OCI-LY1 (cell line): ENCODE data around the gene ARHGAP24.

ENCODE experiments used
- H2AFZ ChIP-seq: fragments of 200-600 bp; sonication (generic), shearing (Covaris generic); 2 replicates; pipeline ENCODE4 v1.6.0; 2014; ENCODE audit warnings: antibody characterized with exemption, mild to moderate bottlenecking, low read length
- H3F3A ChIP-seq: fragments of 200-600 bp; sonication (generic), shearing (Covaris generic); 2 replicates; pipeline ENCODE4 v1.6.0; 2014; ENCODE audit warnings: mild to moderate bottlenecking, antibody characterized with exemption, low read length, moderate library complexity; ENCODE audit not compliant: insufficient read depth
- H3K27ac ChIP-seq: fragments of 200-600 bp; sonication (generic); 2 replicates; pipeline ENCODE4 v1.5.1; 2014; ENCODE audit warnings: low read length, mixed run types, mild to moderate bottlenecking, low read depth; ENCODE audit not compliant: poor library complexity, severe bottlenecking
- H3K27me3 ChIP-seq: fragments of 200-600 bp; sonication (generic); 2 replicates; pipeline ENCODE4 v1.6.0; 2014; ENCODE audit warnings: antibody characterized with exemption, mild to moderate bottlenecking, low read length, moderate library complexity; ENCODE audit not compliant: insufficient read depth
- H3K36me3 ChIP-seq: fragments of 200-600 bp; sonication (generic); 2 replicates; pipeline ENCODE4 v1.6.1; 2014; ENCODE audit warnings: mild to moderate bottlenecking, antibody characterized with exemption, low read length, moderate library complexity, mixed read lengths; ENCODE audit not compliant: insufficient read depth
- H3K4me1 ChIP-seq: fragments of 200-600 bp; sonication (generic); 2 replicates; pipeline ENCODE4 v1.5.1; 2014; ENCODE audit warnings: mild to moderate bottlenecking, low read length, moderate library complexity; ENCODE audit not compliant: insufficient read depth, severe bottlenecking
- H3K4me2 ChIP-seq: fragments of 200-600 bp; sonication (generic), shearing (Covaris generic); 2 replicates; pipeline ENCODE4 v1.6.1; 2014; ENCODE audit warnings: low read length
- H3K4me3 ChIP-seq: fragments of 200-600 bp; sonication (generic); 2 replicates; pipeline ENCODE4 v1.5.1; 2014; ENCODE audit warnings: low read length, low read depth, mild to moderate bottlenecking, mixed read lengths; ENCODE audit not compliant: poor library complexity, severe bottlenecking
- H3K79me2 ChIP-seq: fragments of 200-600 bp; shearing (Covaris generic); 2 replicates; pipeline ENCODE4 v1.6.1; 2016; ENCODE audit warnings: mixed run types, low read length, mixed read lengths; ENCODE audit not compliant: insufficient read depth
- H3K9ac ChIP-seq: fragments of 200-600 bp; sonication (generic), shearing (Covaris generic); 2 replicates; pipeline ENCODE4 v1.6.1; 2014; ENCODE audit warnings: mild to moderate bottlenecking, low read length, mixed read lengths
- H3K9me2 ChIP-seq: fragments of 200-600 bp; sonication (generic), shearing (Covaris generic); 2 replicates; pipeline ENCODE4 v1.6.1; 2014; ENCODE audit warnings: low read depth, mild to moderate bottlenecking, low read length, mixed read lengths
- H3K9me3 ChIP-seq: fragments of 200-600 bp; shearing (Covaris generic); 2 replicates; pipeline ENCODE4 v1.6.1; 2014; ENCODE audit warnings: low read length, mixed read lengths
- H4K20me1 ChIP-seq: fragments of 200-600 bp; sonication (generic), shearing (Covaris generic); 2 replicates; pipeline ENCODE4 v1.6.0; 2016; ENCODE audit warnings: mild to moderate bottlenecking, low read length; ENCODE audit not compliant: insufficient read depth
- CTCF ChIP-seq: fragments of 200-600 bp; sonication (generic), shearing (Covaris generic); IDR thresholded peaks from 2 replicates; pipeline ENCODE4 v1.5.1; 2017; ENCODE audit warnings: mild to moderate bottlenecking, antibody characterized with exemption, low read length, moderate library complexity, mixed read lengths
- EZH2 ChIP-seq: fragments of 200-600 bp; sonication (generic), shearing (Covaris generic); IDR thresholded peaks from 2 replicates; pipeline ENCODE4 v1.8.0; 2017; ENCODE audit warnings: borderline replicate concordance, mixed run types, mild to moderate bottlenecking, antibody characterized with exemption, low read length, moderate library complexity, mixed read lengths

ARHGAP24 gene

GRCh38 chr4:86004030-86004429, 529.1 kb downstream of the ARHGAP24 start:
- Histone ChIP-seq H3K9ac (no peak overlapping the region), H4K20me1 (no peaks in the 10 kb centered on the region), H3K27ac (no peak overlapping the region), H2AFZ (no peak overlapping the region), H3K36me3 (peaks cover 48% of the 10 kb centered on the region), H3K9me3 (no peaks in the 10 kb centered on the region), H3K4me1 (no peaks in the 10 kb centered on the region), H3K4me2 (no peak overlapping the region), H3K4me3 (no peak overlapping the region), H3F3A (no peaks in the 10 kb centered on the region), H3K79me2 (no peaks in the 10 kb centered on the region), H3K27me3 (no peaks in the 10 kb centered on the region), H3K9me2 (no peaks in the 10 kb centered on the region)
- no peak for TF ChIP-seq EZH2
- TF ChIP-seq CTCF = no peak

- TF ChIP-seq EZH2 (no peak), CTCF (no peak)
- no peak overlapping the region for H3K4me3 ChIP-seq
- no peak overlapping the region for H3K4me2 ChIP-seq
Measured at GRCh38 chr4:86006057-86006456, 531.1 kb downstream of the ARHGAP24 start.

GRCh38 chr4:86007042-86007441, 532.1 kb downstream of the ARHGAP24 start:
- Histone ChIP-seq H4K20me1 (no peaks in the 10 kb centered on the region), H3K9me3 (no peaks in the 10 kb centered on the region), H3K27me3 (no peaks in the 10 kb centered on the region), H3K4me1 (no peaks in the 10 kb centered on the region), H3K9me2 (no peaks in the 10 kb centered on the region), H3K36me3 (peaks cover 22% of the 10 kb centered on the region), H3K79me2 (no peaks in the 10 kb centered on the region), H3K4me3 (no peak overlapping the region), H3K4me2 (no peak overlapping the region), H2AFZ (no peak overlapping the region), H3K9ac (no peak overlapping the region), H3F3A (no peaks in the 10 kb centered on the region), H3K27ac (no peak overlapping the region)
- TF ChIP-seq EZH2 = no peak
- no peak for TF ChIP-seq CTCF

More at GRCh38 chr4:86006057-86006456, 531.1 kb downstream of the ARHGAP24 start:
- Histone ChIP-seq H3K79me2 (no peaks in the 10 kb centered on the region), H3K4me1 (no peaks in the 10 kb centered on the region), H2AFZ (no peak overlapping the region), H3K9me2 (no peaks in the 10 kb centered on the region), H3F3A (no peaks in the 10 kb centered on the region), H3K27me3 (no peaks in the 10 kb centered on the region), H3K9ac (no peak overlapping the region), H4K20me1 (no peaks in the 10 kb centered on the region), H3K36me3 (peaks cover 31% of the 10 kb centered on the region), H3K27ac (no peak overlapping the region), H3K9me3 (no peaks in the 10 kb centered on the region)
